IMR-90 (cell line): ENCODE results near the gene NTN4. TPM values are rescaled to one million over a fixed set of nuclear protein-coding genes. Genes with fewer than 3 reads are reported as not detected.

Experiments used
- ATAC-seq: fragments of 200-7000 bp; cut with Tn5 transposase; 2 replicates; pipeline ENCODE4 v1.9.1; 2020; ENCODE audit warnings: low read depth, mild to moderate bottlenecking, moderate library complexity
- BruUV-seq: library from RNA; stranded (reverse); fragments of 400-500 nt; replicated peaks from 2 replicates; lab custom pipeline; 2021; lab: Mats Ljungman, UMichigan
- CTCF ChIA-PET: fragments of 300-600 bp; formaldehyde crosslinking; extraction: SDS; loops from one replicate; lab custom pipeline; 2021; ENCODE audit warnings: antibody characterized with exemption; lab: Yijun Ruan, JAX
- POLR2A ChIA-PET: fragments of 300-600 bp; sonication (Branson Sonifier 250); formaldehyde crosslinking; loops from one replicate; lab custom pipeline; 2022; ENCODE audit warnings: antibody characterized with exemption; ENCODE audit not compliant: unreplicated experiment; lab: Charles Lee
- DNase-seq: peaks from one replicate; pipeline ENCODE4 v3.0.0; 2013
- H2AFZ ChIP-seq: replicated peaks from 2 replicates; pipeline ENCODE3; 2013; ENCODE audit warnings: low read length, mild to moderate bottlenecking; ENCODE audit not compliant: poor library complexity
- H2AK5ac ChIP-seq: 2 replicates; pipeline ENCODE4 v1.6.1; 2013; ENCODE audit warnings: low read depth, low read length, inconsistent platforms
- H2AK9ac ChIP-seq: replicated peaks from 2 replicates; pipeline ENCODE3; 2013; ENCODE audit warnings: mild to moderate bottlenecking, low read depth, low read length, moderate library complexity; ENCODE audit not compliant: poor library complexity
- H2BK120ac ChIP-seq: 2 replicates; pipeline ENCODE4 v1.6.1; 2013; ENCODE audit warnings: low read depth, low read length, inconsistent platforms
- H2BK15ac ChIP-seq: 3 replicates; pipeline ENCODE4 v1.6.1; 2013; ENCODE audit warnings: low read depth, low read length, inconsistent platforms
- H2BK20ac ChIP-seq: 2 replicates; pipeline ENCODE4 v1.6.1; 2013; ENCODE audit warnings: low read depth, mild to moderate bottlenecking, inconsistent platforms, low read length, moderate library complexity
- H2BK5ac ChIP-seq: 2 replicates; pipeline ENCODE4 v1.6.1; 2013; ENCODE audit warnings: mild to moderate bottlenecking, low read depth, low read length, inconsistent platforms; ENCODE audit not compliant: poor library complexity, severe bottlenecking
- H3K14ac ChIP-seq: replicated peaks from 2 replicates; pipeline ENCODE4 v1.6.1; 2013; ENCODE audit warnings: low read depth, low read length, inconsistent platforms
- H3K18ac ChIP-seq: 2 replicates; pipeline ENCODE4 v1.6.1; 2013; ENCODE audit warnings: low read depth, low read length, control low read depth
- H3K23ac ChIP-seq: 2 replicates; pipeline ENCODE4 v1.6.1; 2013; ENCODE audit warnings: low read depth, low read length, inconsistent platforms
- H3K27ac ChIP-seq: 2 replicates; pipeline ENCODE4 v1.5.1; 2013; ENCODE audit warnings: mild to moderate bottlenecking, control low read depth, low read length; ENCODE audit not compliant: insufficient read depth
- H3K27me3 ChIP-seq: 2 replicates; pipeline ENCODE4 v1.6.1; 2013; ENCODE audit warnings: low read length; ENCODE audit not compliant: control insufficient read depth, insufficient read depth
- H3K36me3 ChIP-seq: 2 replicates; pipeline ENCODE4 v1.6.1; 2013; ENCODE audit warnings: low read length, mixed read lengths; ENCODE audit not compliant: control insufficient read depth, insufficient read depth
- H3K4ac ChIP-seq: 2 replicates; pipeline ENCODE4 v1.6.1; 2013; ENCODE audit warnings: low read depth, low read length, inconsistent platforms
- H3K4me1 ChIP-seq: 2 replicates; pipeline ENCODE4 v1.6.1; 2013; ENCODE audit warnings: low read length, mixed read lengths; ENCODE audit not compliant: control insufficient read depth, insufficient read depth
- H3K4me2 ChIP-seq: 2 replicates; pipeline ENCODE4 v1.6.1; 2013; ENCODE audit warnings: low read depth, mild to moderate bottlenecking, control low read depth, low read length, moderate library complexity
- H3K4me3 ChIP-seq: 2 replicates; pipeline ENCODE4 v1.5.1; 2013; ENCODE audit warnings: low read depth, mild to moderate bottlenecking, control low read depth, low read length, moderate library complexity; ENCODE audit not compliant: insufficient read depth
- H3K56ac ChIP-seq: 2 replicates; pipeline ENCODE4 v1.6.1; 2013; ENCODE audit warnings: low read length, inconsistent platforms; ENCODE audit not compliant: insufficient read depth; ENCODE audit errors: extremely low read depth
- H3K79me1 ChIP-seq, 2 experiments: 2 replicates each; pipeline ENCODE4 v1.6.1; 2013; ENCODE audit warnings: low read length in 2 of 2, inconsistent platforms in 1 of 2, low read depth in 1 of 2
- H3K9ac ChIP-seq: 2 replicates; pipeline ENCODE4 v1.6.1; 2013; ENCODE audit warnings: low read depth, low read length, control low read depth
- H3K9me1 ChIP-seq: 2 replicates; pipeline ENCODE4 v1.6.1; 2013; ENCODE audit warnings: low read length, inconsistent platforms; ENCODE audit not compliant: insufficient read depth
- H3K9me3 ChIP-seq: 2 replicates; pipeline ENCODE4 v1.6.1; 2013; ENCODE audit warnings: low read length; ENCODE audit not compliant: control insufficient read depth, insufficient read depth
- H4K20me1 ChIP-seq: 2 replicates; pipeline ENCODE4 v1.6.1; 2013; ENCODE audit warnings: low read length, inconsistent platforms; ENCODE audit not compliant: insufficient read depth
- H4K5ac ChIP-seq: 2 replicates; pipeline ENCODE4 v1.6.1; 2013; ENCODE audit warnings: mild to moderate bottlenecking, low read depth, low read length, control low read depth
- H4K8ac ChIP-seq, 2 experiments: 2 replicates each; pipeline ENCODE4 v1.6.1; 2013; ENCODE audit warnings: low read depth in 2 of 2, low read length in 2 of 2, control low read depth in 1 of 2, inconsistent platforms in 1 of 2
- H4K91ac ChIP-seq: 2 replicates; pipeline ENCODE4 v1.6.1; 2013; ENCODE audit warnings: low read depth, low read length, inconsistent platforms; ENCODE audit not compliant: insufficient read depth
- CEBPB ChIP-seq: IDR thresholded peaks from 2 replicates; pipeline ENCODE4 v1.6.1; 2012; ENCODE audit warnings: low read depth, low read length, improper control_type of control experiment
- CHD1 ChIP-seq: IDR thresholded peaks from 2 replicates; pipeline ENCODE4 v1.6.1; 2012; ENCODE audit warnings: low read depth, low read length, improper control_type of control experiment
- CTCF ChIP-seq: conservative IDR thresholded peaks from 2 replicates; pipeline ENCODE4 v1.5.1; 2012; ENCODE audit warnings: mild to moderate bottlenecking, low read depth, low read length, improper control_type of control experiment
- ELK1 ChIP-seq: fragments of 150-350 bp; IDR thresholded peaks from 2 replicates; pipeline ENCODE4 v1.6.1; 2016; ENCODE audit warnings: low read depth, mild to moderate bottlenecking, low read length, moderate library complexity, borderline replicate concordance
- FOS ChIP-seq: fragments of 150-350 bp; IDR thresholded peaks from 2 replicates; pipeline ENCODE4 v1.6.1; 2016; ENCODE audit warnings: low read depth, low read length
- MAZ ChIP-seq: IDR thresholded peaks from 2 replicates; pipeline ENCODE4 v1.6.1; 2012; ENCODE audit warnings: low read depth, mild to moderate bottlenecking, low read length, improper control_type of control experiment, moderate library complexity, borderline replicate concordance
- NFE2L2 ChIP-seq: fragments of 150-350 bp; IDR thresholded peaks from 2 replicates; pipeline ENCODE4 v1.6.1; 2016; ENCODE audit warnings: low read depth, mild to moderate bottlenecking, low read length
- WGBS, 2 experiments: methylation state at CpG; one replicate each; pipeline versions ENCODE4 v1.1.5 to v1.1.7; 2013; ENCODE audit warnings: missing lambda C conversion rate in 2 of 2; ENCODE audit not compliant: insufficient read length in 1 of 2; ENCODE audit errors: extremely low coverage in 2 of 2; 5-methylcytosine and 5-hydroxymethylcytosine counted together
- dilution Hi-C: fragments of 300-500 bp; cut with HindIII; formaldehyde crosslinking; loops from one replicate; pipeline ENCODE4 v1.14.3; 2018; ENCODE audit warnings: low sequenced_read_pairs; ENCODE audit not compliant: unreplicated experiment
- in situ Hi-C: fragments of 300-500 bp; cut with MboI; formaldehyde crosslinking; loops from 3 replicates; pipeline ENCODE4 v1.14.3; 2019; ENCODE audit warnings: low sequenced_read_pairs, inconsistent platforms, mixed read lengths
- intact Hi-C: fragments of 100-400 bp; cut with micrococcal nuclease; formaldehyde crosslinking; loops from 2 replicates; pipeline ENCODE4 v1.10.0; 2022
- polyA plus RNA-seq, 3 experiments: library from polyadenylated mRNA; depleted of rRNA; stranded (reverse); fragments of >200 nt; gene quantifications; 2 replicates each; pipeline ENCODE4 v1.2.3, GENCODE V29; 2012; ENCODE audit warnings: low replicate concordance in 1 of 3
- total RNA-seq: library from RNA; depleted of rRNA; stranded (reverse); fragments of >200 nt; gene quantifications from 2 replicates; pipeline ENCODE4 v1.2.3, GENCODE V29; 2012

The NTN4 gene
- total and polyA plus RNA-seq, 2 of the 4 experiments (the other 2 are of a cell fraction): 54.6 to 56.6 TPM

- peaks cover 4% of the 10 kb centered on the region; the same call in 1 of the 2 replicates for H3K4me1 ChIP-seq
- 0 out of 2 replicates have a peak, but pooled peaks cover 3% of the 10 kb centered on the region for H3K9me1 ChIP-seq
- no peak overlapping the region for H2AK5ac ChIP-seq
- no peak overlapping the region for H3K56ac ChIP-seq
- H3K18ac ChIP-seq: peak overlapping the region; percentile 74; the same call in 1 of the 2 replicates
- BruUV-seq: no TSS peak
- H2AK9ac ChIP-seq: no peak overlapping the region
- H4K91ac ChIP-seq: no peak overlapping the region
- H4K5ac ChIP-seq: no peak overlapping the region
- H3K9me3 ChIP-seq: no peaks in the 10 kb centered on the region
- no peak overlapping the region; the same call in 2 of the 3 replicates for H2BK15ac ChIP-seq
- H3K27me3 ChIP-seq: no peaks in the 10 kb centered on the region
- H3K14ac ChIP-seq: peak overlapping the region; percentile 7; the same call in 1 of the 2 replicates
- intact Hi-C loops (no loop called here), in situ Hi-C loops (no loop called here), dilution Hi-C loops (no loop called here)
- TF ChIP-seq ELK1 (no peak), FOS (no peak), CTCF (no peak), CEBPB (no peak), NFE2L2 (no peak), CHD1 (no peak), MAZ (no peak)
- H3K27ac ChIP-seq: no peak overlapping the region
- H2BK20ac ChIP-seq: peak overlapping the region; percentile 18; the same call in 1 of the 2 replicates
- no peak overlapping the region for H2AFZ ChIP-seq
- ChIA-PET POLR2A (no interaction called here), CTCF (interaction anchor here (1.2 kb wide), 1 partner anchor 118 kb away, joined by 4 read pairs; no protein-coding TSS in a partner anchor)
- peak overlapping the region; percentile 44 for H2BK5ac ChIP-seq
- 0 out of 4 replicates have a peak, but pooled peaks cover 0 to 9% of the 10 kb centered on the region in 2 experiments for H3K79me1 ChIP-seq
- H3K36me3 ChIP-seq: peaks cover 4% of the 10 kb centered on the region; the same call in 1 of the 2 replicates
- H3K9ac ChIP-seq: no peak overlapping the region
- no peak overlapping the region for H3K4me3 ChIP-seq
- DNase-seq (peak; percentile 60), ATAC-seq (peak; percentile 52)
- no peak overlapping the region; a peak in 1 of 4 replicates for H4K8ac ChIP-seq
- H4K20me1 ChIP-seq: no peaks in the 10 kb centered on the region; the same call in 1 of the 2 replicates
- H3K4ac ChIP-seq: peak overlapping the region; percentile 48; the same call in 1 of the 2 replicates
- peak overlapping the region; percentile 55; the same call in 1 of the 2 replicates for H3K23ac ChIP-seq
- no peak overlapping the region; the same call in 1 of the 2 replicates for H2BK120ac ChIP-seq
- WGBS, 2 experiments: 71% methylated on average over 1 of the region's 2 CpGs; no CpG with 5 or more reads in 1 of the 2 experiments
- H3K4me2 ChIP-seq: no peak overlapping the region
These were observed 89.3 kb downstream of the NTN4 start for GRCh38 chr12:95701275-95701674.
